SK-N-SH treated with all-trans-retinoic acid at 6 μM for 48 hours (cell line): ENCODE measurements around the gene ANXA7.

Experiments
- ATAC-seq: fragments of 200-7000 bp; cut with Tn5 transposase; 3 replicates; pipeline ENCODE4 v1.9.1; 2020; ENCODE audit warnings: mild to moderate bottlenecking, moderate library complexity
- ARNTL ChIP-seq: fragments of 450-650 bp; formaldehyde crosslinking; IDR thresholded peaks from 2 replicates; pipeline ENCODE4 v1.5.0; 2020; ENCODE audit warnings: low read depth, mild to moderate bottlenecking, moderate library complexity, borderline replicate concordance
- BACH2 ChIP-seq: fragments of 250-450 bp; sonication (Bioruptor Pico); IDR thresholded peaks from 2 replicates; pipeline ENCODE4 v1.9.0; 2021; ENCODE audit warnings: mild to moderate bottlenecking, borderline replicate concordance
- CREB5 ChIP-seq: fragments of 250-450 bp; sonication (Bioruptor Pico); IDR thresholded peaks from 2 replicates; pipeline ENCODE4 v1.5.1; 2020; ENCODE audit warnings: low read depth, mild to moderate bottlenecking, moderate library complexity
- CSDC2 ChIP-seq: fragments of 250-450 bp; sonication (Bioruptor Pico); IDR thresholded peaks from 2 replicates; pipeline ENCODE4 v1.5.0; 2020; ENCODE audit warnings: mild to moderate bottlenecking, moderate library complexity
- CSRNP3 ChIP-seq: fragments of 250-450 bp; sonication (Bioruptor Pico); IDR thresholded peaks from 2 replicates; pipeline ENCODE4 v1.5.1; 2021; ENCODE audit warnings: mild to moderate bottlenecking, moderate library complexity
- ESRRG ChIP-seq: fragments of 250-450 bp; sonication (Bioruptor Pico); IDR thresholded peaks from 2 replicates; pipeline ENCODE4 v1.6.1; 2021; ENCODE audit warnings: mild to moderate bottlenecking
- GLIS3 ChIP-seq: fragments of 250-450 bp; sonication (Bioruptor Pico); IDR thresholded peaks from 2 replicates; pipeline ENCODE4 v1.5.0; 2020; ENCODE audit warnings: mild to moderate bottlenecking, moderate library complexity
- PATZ1 ChIP-seq: fragments of 250-450 bp; sonication (Bioruptor Pico); IDR thresholded peaks from 2 replicates; pipeline ENCODE4 v1.8.0; 2020; ENCODE audit warnings: mild to moderate bottlenecking, moderate library complexity, borderline replicate concordance
- PPARA ChIP-seq: fragments of 250-450 bp; sonication (Bioruptor Pico); IDR thresholded peaks from 2 replicates; pipeline ENCODE4 v1.5.0; 2020; ENCODE audit warnings: mild to moderate bottlenecking, borderline replicate concordance
- SNAI2 ChIP-seq: fragments of 250-450 bp; sonication (Bioruptor Pico); IDR thresholded peaks from 2 replicates; pipeline ENCODE4 v1.5.0; 2020; ENCODE audit warnings: mild to moderate bottlenecking, moderate library complexity
- TCF4 ChIP-seq: fragments of 250-450 bp; sonication (Bioruptor Pico); IDR thresholded peaks from 2 replicates; pipeline ENCODE4 v1.8.0; 2021; ENCODE audit warnings: mild to moderate bottlenecking, moderate library complexity, borderline replicate concordance
- TSHZ2 ChIP-seq: fragments of 250-450 bp; sonication (Bioruptor Pico); IDR thresholded peaks from 2 replicates; pipeline ENCODE4 v1.5.0; 2020; ENCODE audit warnings: mild to moderate bottlenecking, moderate library complexity
- ZC3H10 ChIP-seq: fragments of 250-450 bp; sonication (Bioruptor Pico); IDR thresholded peaks from 2 replicates; pipeline ENCODE4 v1.5.1; 2021; ENCODE audit warnings: mild to moderate bottlenecking, moderate library complexity
- ZFP3 ChIP-seq: fragments of 250-450 bp; sonication (Bioruptor Pico); IDR thresholded peaks from 2 replicates; pipeline ENCODE4 v1.5.0; 2020; ENCODE audit warnings: mild to moderate bottlenecking, moderate library complexity
- ZFP30 ChIP-seq: fragments of 450-650 bp; formaldehyde crosslinking; IDR thresholded peaks from 2 replicates; pipeline ENCODE4 v1.5.0; 2022; ENCODE audit warnings: mild to moderate bottlenecking, moderate library complexity
- ZNF565 ChIP-seq: fragments of 450-650 bp; formaldehyde crosslinking; conservative IDR thresholded peaks from 2 replicates; pipeline ENCODE4 v1.5.0; 2020; ENCODE audit warnings: low read depth, mild to moderate bottlenecking, moderate library complexity
- ZNF70 ChIP-seq: fragments of 450-650 bp; formaldehyde crosslinking; IDR thresholded peaks from 2 replicates; pipeline ENCODE4 v1.5.0; 2020; ENCODE audit warnings: mild to moderate bottlenecking, moderate library complexity
- ZNF8 ChIP-seq: fragments of 450-650 bp; formaldehyde crosslinking; IDR thresholded peaks from 2 replicates; pipeline ENCODE4 v1.5.0; 2020; ENCODE audit warnings: mild to moderate bottlenecking, moderate library complexity

The ANXA7 gene

GRCh38 chr10:73449113-73449512, 35.3 kb upstream of the ANXA7 start:
- no peak for ATAC-seq

GRCh38 chr10:73448384-73448783, 34.5 kb upstream of the ANXA7 start:
- TF ChIP-seq SNAI2: no peak
- TF ChIP-seq ARNTL: no peak
- TF ChIP-seq BACH2: no peak
- TF ChIP-seq TCF4 (CRISPR knock-in tag): no peak
- no peak for TF ChIP-seq CSRNP3 (CRISPR knock-in tag)
- no peak for TF ChIP-seq ZFP3
- no peak for TF ChIP-seq ZC3H10
- TF ChIP-seq CSDC2: no peak
- TF ChIP-seq PPARA (CRISPR knock-in tag): no peak
- no peak for TF ChIP-seq GLIS3 (CRISPR knock-in tag)
- TF ChIP-seq ZNF70 (CRISPR knock-in tag): no peak
- no peak for ATAC-seq

More at GRCh38 chr10:73449113-73449512, 35.3 kb upstream of the ANXA7 start:
- TF ChIP-seq CSDC2 (no peak), PATZ1 (no peak), BACH2 (no peak), CREB5 (CRISPR knock-in tag) (no peak), TCF4 (CRISPR knock-in tag) (no peak)
- TF ChIP-seq, all 23 proteins: peak for 0

- TF ChIP-seq TSHZ2 (CRISPR knock-in tag): no peak
- no peak for TF ChIP-seq ZNF8
- TF ChIP-seq CREB5 (CRISPR knock-in tag): no peak
- TF ChIP-seq CSRNP3 (CRISPR knock-in tag): no peak
- TF ChIP-seq ZFP30 (CRISPR knock-in tag): no peak
- no peak for TF ChIP-seq ESRRG (CRISPR knock-in tag)
- TF ChIP-seq PPARA (CRISPR knock-in tag): no peak
- TF ChIP-seq ZNF565: no peak
- no peak for TF ChIP-seq ARNTL
- no peak for TF ChIP-seq PATZ1
- TF ChIP-seq, all 23 proteins: peak for 0
- ATAC-seq: no peak
Observed at GRCh38 chr10:73446926-73447325, 33.1 kb upstream of the ANXA7 start.
